Trophoblast cell (in vitro differentiated cells and primary cell): ENCODE measurements around the gene FAM83G.

ENCODE experiments used
- DNase-seq, 2 donors: peaks; one replicate each; pipeline ENCODE4 v3.0.0-alpha.2; 2016
- H2AFZ ChIP-seq: 2 replicates; pipeline ENCODE4 v1.6.1; 2013; ENCODE audit warnings: low read length, moderate library complexity, mild to moderate bottlenecking; ENCODE audit not compliant: insufficient read depth, poor library complexity
- H2AK5ac ChIP-seq: 2 replicates; pipeline ENCODE4 v1.6.1; 2013; ENCODE audit warnings: mild to moderate bottlenecking, low read length
- H2BK120ac ChIP-seq: 2 replicates; pipeline ENCODE4 v1.6.1; 2013; ENCODE audit warnings: low read length, mild to moderate bottlenecking, moderate library complexity; ENCODE audit not compliant: insufficient read depth, poor library complexity
- H2BK12ac ChIP-seq: 2 replicates; pipeline ENCODE4 v1.6.1; 2013; ENCODE audit warnings: mild to moderate bottlenecking, low read length, moderate library complexity
- H2BK5ac ChIP-seq: 2 replicates; pipeline ENCODE4 v1.6.1; 2013; ENCODE audit warnings: low read length, low read depth, moderate library complexity, mild to moderate bottlenecking; ENCODE audit not compliant: poor library complexity
- H3K14ac ChIP-seq: 2 replicates; pipeline ENCODE4 v1.6.1; 2013; ENCODE audit warnings: mild to moderate bottlenecking, low read length
- H3K18ac ChIP-seq: 2 replicates; pipeline ENCODE4 v1.6.1; 2013; ENCODE audit warnings: mild to moderate bottlenecking, low read length
- H3K23ac ChIP-seq: 2 replicates; pipeline ENCODE4 v1.6.1; 2013; ENCODE audit warnings: low read length
- H3K27ac ChIP-seq: 2 replicates; pipeline ENCODE4 v1.5.1; 2013; ENCODE audit warnings: low read depth, mild to moderate bottlenecking, inconsistent platforms, low read length, moderate library complexity
- H3K27me3 ChIP-seq: 2 replicates; pipeline ENCODE4 v1.6.1; 2013; ENCODE audit warnings: inconsistent platforms, mild to moderate bottlenecking, low read length, moderate library complexity; ENCODE audit not compliant: insufficient read depth
- H3K36me3 ChIP-seq, 2 experiments: 1 replicate in 1 of 2; 2 replicates in 1 of 2; pipeline ENCODE4 v1.6.1; 2013; ENCODE audit warnings: low read length in 2 of 2, mild to moderate bottlenecking in 2 of 2, moderate library complexity in 1 of 2; ENCODE audit not compliant: insufficient read depth in 2 of 2, control insufficient read depth in 1 of 2
- H3K4ac ChIP-seq: 2 replicates; pipeline ENCODE4 v1.6.1; 2013; ENCODE audit warnings: low read depth, mild to moderate bottlenecking, low read length, moderate library complexity
- H3K4me1 ChIP-seq, 2 experiments: 1 replicate in 1 of 2; 2 replicates in 1 of 2; pipeline ENCODE4 v1.6.1; 2013; ENCODE audit warnings: low read length in 2 of 2, mild to moderate bottlenecking in 2 of 2, moderate library complexity in 1 of 2; ENCODE audit not compliant: insufficient read depth in 2 of 2, control insufficient read depth in 1 of 2
- H3K4me2 ChIP-seq: 2 replicates; pipeline ENCODE4 v1.6.1; 2013; ENCODE audit warnings: inconsistent platforms, mild to moderate bottlenecking, low read length, moderate library complexity
- H3K4me3 ChIP-seq: 2 replicates; pipeline ENCODE4 v1.5.1; 2013; ENCODE audit warnings: mild to moderate bottlenecking, low read depth, low read length, inconsistent platforms
- H3K79me1 ChIP-seq: one replicate; pipeline ENCODE4 v1.6.1; 2013; ENCODE audit warnings: low read length
- H3K79me2 ChIP-seq: 2 replicates; pipeline ENCODE4 v1.6.1; 2013; ENCODE audit warnings: low read length, mild to moderate bottlenecking; ENCODE audit not compliant: control insufficient read depth, insufficient read depth, poor library complexity
- H3K9ac ChIP-seq: 2 replicates; pipeline ENCODE4 v1.6.1; 2013; ENCODE audit warnings: mild to moderate bottlenecking, low read length
- H3K9me3 ChIP-seq: 2 replicates; pipeline ENCODE4 v1.6.1; 2013; ENCODE audit warnings: low read depth, mild to moderate bottlenecking, control low read depth, inconsistent platforms, low read length; ENCODE audit not compliant: insufficient read depth
- H4K12ac ChIP-seq: 2 replicates; pipeline ENCODE4 v1.6.1; 2013; ENCODE audit warnings: low read depth, mild to moderate bottlenecking, low read length, moderate library complexity
- H4K8ac ChIP-seq: 2 replicates; pipeline ENCODE4 v1.6.1; 2013; ENCODE audit warnings: low read depth, mild to moderate bottlenecking, low read length, moderate library complexity
- H4K91ac ChIP-seq: one replicate; pipeline ENCODE4 v1.6.1; 2013; ENCODE audit warnings: low read depth, mild to moderate bottlenecking, low read length, moderate library complexity
- WGBS: extraction: QIAGEN DNeasy Blood & Tissue Kit; methylation state at CpG from one replicate; pipeline ENCODE4 v1.1.7; 2013; ENCODE audit warnings: missing lambda C conversion rate; ENCODE audit not compliant: insufficient read length, insufficient coverage; ENCODE audit errors: extremely low coverage; 5-methylcytosine and 5-hydroxymethylcytosine counted together

The FAM83G gene

DNA sequence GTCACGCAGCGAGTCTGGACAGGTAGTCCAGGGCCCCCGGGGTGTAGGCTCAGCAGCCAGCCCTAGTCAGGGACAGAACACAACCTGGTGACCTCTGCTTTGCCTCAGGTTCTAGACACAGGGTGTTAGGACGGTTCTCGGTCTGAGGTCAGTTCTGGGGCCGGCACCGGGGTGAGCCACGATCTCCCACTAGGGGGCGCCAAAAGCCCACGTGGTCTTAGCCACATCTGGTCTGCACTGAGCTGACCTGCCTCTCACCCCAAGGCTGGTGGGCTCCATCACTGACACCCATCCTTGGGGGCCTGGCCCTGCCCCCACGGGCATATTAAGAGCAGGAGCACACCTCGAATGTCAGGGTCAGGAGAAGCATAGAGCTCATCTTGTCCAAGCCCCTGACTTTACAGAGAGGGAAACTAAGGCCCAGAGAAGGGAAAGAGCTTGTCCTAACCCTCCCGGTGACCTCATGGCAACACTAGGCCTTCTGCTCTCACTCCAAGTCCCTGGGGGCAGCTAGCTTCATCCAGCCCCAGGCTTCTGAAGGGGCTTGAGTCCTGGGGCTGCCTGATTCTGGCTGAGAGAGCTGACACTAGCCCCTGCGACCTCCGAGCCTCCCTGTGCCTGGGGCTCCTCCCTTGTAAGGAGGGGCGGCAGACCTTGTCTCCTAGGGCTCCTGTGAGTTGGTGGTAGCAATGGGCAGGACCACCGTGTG is 43.6 kb downstream of the FAM83G start:
- no peaks in the 10 kb centered on the region for H3K27me3 ChIP-seq
- no peaks in the 10 kb centered on the region for H3K36me3 ChIP-seq
- H4K12ac ChIP-seq: no peak overlapping the region
- H3K9ac ChIP-seq: no peak overlapping the region
- H3K23ac ChIP-seq: no peak overlapping the region
- no peak overlapping the region for H3K4me3 ChIP-seq
- H2BK12ac ChIP-seq: peak overlapping the region; percentile 19
- no peaks in the 10 kb centered on the region for H3K9me3 ChIP-seq
- H2AFZ ChIP-seq: no peak overlapping the region
- H4K91ac ChIP-seq: no peak overlapping the region
- peak overlapping the region; percentile 14 for H2AK5ac ChIP-seq
- H3K4me1 ChIP-seq: peaks cover 15 to 27% of the 10 kb centered on the region in 2 experiments
- no peak overlapping the region for H3K14ac ChIP-seq
- H2BK5ac ChIP-seq: no peak overlapping the region
- no peak overlapping the region for H3K4ac ChIP-seq
- no peak overlapping the region for H4K8ac ChIP-seq
- H3K4me2 ChIP-seq: no peak overlapping the region
- no CpG with 5 or more reads among the region's 17 CpGs for WGBS
- H3K18ac ChIP-seq: no peak overlapping the region
- DNase-seq: peak; percentile 73 to 93
- no peak overlapping the region for H3K27ac ChIP-seq
- H2BK120ac ChIP-seq: no peak overlapping the region
- H3K79me2 ChIP-seq: no peaks in the 10 kb centered on the region
- peaks cover 14% of the 10 kb centered on the region for H3K79me1 ChIP-seq

DNA sequence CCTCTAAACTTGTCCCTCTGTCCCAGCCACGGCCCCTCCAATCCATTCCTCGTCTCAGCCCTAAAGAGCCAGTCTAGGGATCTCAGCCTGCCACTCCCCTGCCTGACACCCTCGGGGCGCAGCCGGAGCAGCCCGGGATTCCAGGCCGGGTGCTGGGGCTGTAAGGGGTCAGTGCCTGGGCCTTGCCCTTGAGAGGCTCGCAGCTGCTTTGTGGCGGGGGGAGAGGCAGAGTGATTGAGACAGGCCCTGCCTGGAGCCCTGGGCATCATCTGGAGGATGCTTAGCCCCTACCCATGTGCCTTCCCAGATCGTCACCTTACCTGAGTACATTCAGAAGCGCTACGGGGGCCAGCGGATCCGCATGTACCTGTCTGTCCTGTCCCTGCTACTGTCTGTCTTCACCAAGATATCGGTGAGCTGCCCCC is 44.3 kb downstream of the FAM83G start:
- Histone ChIP-seq H3K4me3 (no peak overlapping the region), H2BK120ac (no peak overlapping the region)
- WGBS: no CpG with 5 or more reads among the region's 15 CpGs

DNA sequence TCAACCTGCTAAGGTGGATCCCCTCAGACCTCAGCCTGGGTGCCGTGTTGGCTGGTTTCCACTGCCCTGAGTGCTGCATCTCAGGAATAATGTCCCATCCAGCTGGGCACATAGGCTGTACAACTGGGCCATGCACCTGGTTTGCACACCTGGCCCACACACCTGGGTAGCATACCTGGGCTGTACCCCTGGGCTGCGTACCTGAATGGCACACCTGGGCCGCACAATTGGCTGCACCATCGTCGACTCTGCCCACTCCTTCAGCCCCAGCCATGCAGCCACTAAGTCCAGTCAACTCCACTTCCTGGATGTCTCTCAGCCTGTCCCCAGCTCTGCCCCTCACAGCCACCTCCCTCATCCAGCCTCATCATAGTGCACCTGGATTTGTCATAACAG is 44.7 kb downstream of the FAM83G start:
- H4K91ac ChIP-seq: no peak overlapping the region
- H3K9me3 ChIP-seq: no peaks in the 10 kb centered on the region
- H3K79me2 ChIP-seq: no peaks in the 10 kb centered on the region
- no peak overlapping the region for H2AK5ac ChIP-seq
- no peak for DNase-seq
- no peak overlapping the region for H3K18ac ChIP-seq
- no peak overlapping the region for H2BK5ac ChIP-seq
- no peak overlapping the region for H3K23ac ChIP-seq
- no peak overlapping the region for H3K4me2 ChIP-seq
- H4K8ac ChIP-seq: no peak overlapping the region
- no peak overlapping the region for H3K9ac ChIP-seq
- no peaks in the 10 kb centered on the region for H3K27me3 ChIP-seq
- no CpG with 5 or more reads among the region's 5 CpGs for WGBS
- no peak overlapping the region for H3K4me3 ChIP-seq
- no peaks in the 10 kb centered on the region for H3K36me3 ChIP-seq
- no peak overlapping the region for H4K12ac ChIP-seq
- H3K79me1 ChIP-seq: peaks cover 14% of the 10 kb centered on the region
- no peak overlapping the region for H2BK12ac ChIP-seq
- H3K27ac ChIP-seq: no peak overlapping the region
- no peak overlapping the region for H3K14ac ChIP-seq
- H2BK120ac ChIP-seq: no peak overlapping the region
- H2AFZ ChIP-seq: no peak overlapping the region
- no peak overlapping the region for H3K4ac ChIP-seq
- peaks cover 15 to 27% of the 10 kb centered on the region in 2 experiments for H3K4me1 ChIP-seq

More for the DNA sequence above, 44.3 kb downstream of the FAM83G start:
- Histone ChIP-seq H3K23ac (no peak overlapping the region), H2BK5ac (no peak overlapping the region), H3K14ac (no peak overlapping the region), H3K9me3 (no peaks in the 10 kb centered on the region), H3K79me2 (no peaks in the 10 kb centered on the region), H3K27ac (no peak overlapping the region), H4K12ac (no peak overlapping the region), H2AK5ac (peak overlapping the region; percentile 16), H3K4me1 (peaks cover 15 to 27% of the 10 kb centered on the region in 2 experiments), H3K27me3 (no peaks in the 10 kb centered on the region), H3K79me1 (peaks cover 14% of the 10 kb centered on the region), H3K18ac (no peak overlapping the region), H2AFZ (no peak overlapping the region), H2BK12ac (no peak overlapping the region), H4K8ac (no peak overlapping the region), H3K4ac (no peak overlapping the region), H3K9ac (no peak overlapping the region), H4K91ac (peak overlapping the region; percentile 1), H3K4me2 (no peak overlapping the region), H3K36me3 (no peaks in the 10 kb centered on the region)
- DNase-seq: no peak

DNA sequence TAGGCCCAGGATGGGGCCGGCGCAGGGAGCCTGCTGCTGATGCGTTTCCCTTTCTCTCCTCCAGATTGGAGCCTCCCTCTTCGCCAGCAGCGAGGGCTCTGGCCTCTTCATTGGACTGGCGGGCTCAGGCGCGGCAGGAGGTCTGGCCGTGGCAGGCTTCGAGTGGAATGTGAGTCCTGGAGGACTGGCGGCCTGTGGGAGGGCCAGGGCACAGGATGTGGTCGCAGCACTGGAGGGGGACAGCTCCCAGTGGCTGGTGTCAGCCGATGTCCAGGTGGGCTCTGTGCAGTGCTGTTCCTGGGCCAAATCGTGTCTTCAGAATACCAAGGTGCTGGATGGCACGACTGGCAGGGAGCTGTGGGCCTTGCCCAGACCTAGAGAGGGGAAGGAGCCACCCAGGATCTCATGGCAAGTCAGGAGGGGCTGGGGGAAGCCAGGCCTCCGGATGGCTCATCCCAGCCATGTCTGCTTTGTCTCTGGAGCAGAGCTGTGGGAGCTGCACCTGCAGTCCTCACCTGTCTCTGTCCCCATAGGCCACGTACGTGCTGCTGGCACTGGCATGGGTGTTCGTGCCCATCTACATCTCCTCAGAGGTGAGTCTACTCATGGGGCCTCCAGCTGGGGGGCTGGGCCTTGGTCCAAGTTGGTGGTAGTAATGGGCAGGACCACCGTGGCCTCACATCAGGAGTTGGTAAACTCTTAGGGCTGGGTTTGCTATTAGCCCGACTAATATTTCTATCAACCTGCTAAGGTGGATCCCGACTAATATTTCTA is 45.3 kb downstream of the FAM83G start:
- Histone ChIP-seq H2AK5ac (no peak overlapping the region), H3K9ac (no peak overlapping the region), H3K27me3 (no peaks in the 10 kb centered on the region), H2BK5ac (no peak overlapping the region), H3K9me3 (peaks cover under 1% of the 10 kb centered on the region), H3K4ac (no peak overlapping the region), H3K4me1 (peaks cover 15 to 23% of the 10 kb centered on the region in 2 experiments), H3K23ac (no peak overlapping the region), H3K14ac (no peak overlapping the region), H3K27ac (no peak overlapping the region), H2AFZ (no peak overlapping the region), H3K18ac (no peak overlapping the region), H3K79me2 (no peaks in the 10 kb centered on the region), H4K91ac (no peak overlapping the region), H4K8ac (no peak overlapping the region), H2BK12ac (no peak overlapping the region), H3K36me3 (no peaks in the 10 kb centered on the region), H2BK120ac (no peak overlapping the region), H3K4me3 (no peak overlapping the region), H3K4me2 (no peak overlapping the region), H3K79me1 (peaks cover 11% of the 10 kb centered on the region), H4K12ac (no peak overlapping the region)
- DNase-seq: no peak
- WGBS: no CpG with 5 or more reads among the region's 22 CpGs
